Activated CD4-positive, CD25-positive, alpha-beta regulatory T cell treated with anti-CD3 and anti-CD28 coated beads, Interleukin-2, amount 50 U/mL, for 24 hours (primary cell): ENCODE data around the gene NOL4L.

Experiments
- ATAC-seq, 2 donors: fragments of 150-1000 bp; cut with Tn5 transposase; one replicate each; pipeline ENCODE4 v1.10.0; 2021; ENCODE audit warnings: mild to moderate bottlenecking in 1 of 2, moderate library complexity in 1 of 2

The NOL4L gene

GRCh38 chr20:32407131-32407750 is 177.9 kb downstream of the NOL4L start:
- ATAC-seq, result peak; percentile 95 to 97

GRCh38 chr20:32406701-32407100 is 178.4 kb downstream of the NOL4L start:
- no peak for ATAC-seq

GRCh38 chr20:32404017-32404416 is 181.1 kb downstream of the NOL4L start:
- ATAC-seq, result no peak

GRCh38 chr20:32400476-32400875 is 184.7 kb downstream of the NOL4L start:
- ATAC-seq, result no peak

- ATAC-seq, result no peak
These were observed 187.5 kb downstream of the NOL4L start for GRCh38 chr20:32397567-32398084.

GRCh38 chr20:32396646-32397160 is 188.4 kb downstream of the NOL4L start:
- no peak for ATAC-seq

- no peak for ATAC-seq
These were observed 190.1 kb downstream of the NOL4L start for GRCh38 chr20:32395066-32395465.
